Measurements from ENCODE around the gene ZNF791. TPM values are rescaled to one million over a fixed set of nuclear protein-coding genes. Genes with fewer than 3 reads are reported as not detected.
A peak's percentile ranks its signal among the peaks of the same experiment; 100 is the strongest.

Gene ZNF791
- total and polyA plus RNA-seq, 2 of the 13 experiments (the other 11 are each of a cell fraction or from before 2014, with no cell fraction given) = 12.8 to 17.4 TPM

- no peak overlapping the region for H2AFZ ChIP-seq (ENCODE audit: low read length)
- no peak for FAIRE-seq
- no peak for TF ChIP-seq ZMAT3 (CRISPR knock-in tag; conservative IDR thresholded peaks at IDR 0.05)
- no peak for TF ChIP-seq ARNT2 (CRISPR knock-in tag; IDR thresholded peaks at IDR 0.05; ENCODE audit: low read depth)
- no peak for TF ChIP-seq ZNF780A (CRISPR knock-in tag; IDR thresholded peaks at IDR 0.05)
- no peak for TF ChIP-seq HMGA1 (CRISPR knock-in tag; conservative IDR thresholded peaks at IDR 0.05)
- no peak for TF ChIP-seq TOPORS (CRISPR knock-in tag; IDR thresholded peaks at IDR 0.05)
- no peak for TF ChIP-seq LCORL (IDR thresholded peaks at IDR 0.05)
- no peak for TF ChIP-seq LCORL (CRISPR knock-in tag; IDR thresholded peaks at IDR 0.05)
- no peak for TF ChIP-seq ZNF446 (CRISPR knock-in tag; IDR thresholded peaks at IDR 0.05)
- no peak for TF ChIP-seq MEIS1 (CRISPR knock-in tag; IDR thresholded peaks at IDR 0.05; ENCODE audit: borderline replicate concordance)
- TF ChIP-seq ATF4 (CRISPR knock-in tag; IDR thresholded peaks at IDR 0.05) = no peak
- no peaks in the 10 kb centered on the region for H4K20me1 ChIP-seq (ENCODE audit: insufficient read depth, low read length)
- H3K9me3 ChIP-seq (ENCODE audit: low read length) = no peaks in the 10 kb centered on the region
- ChIA-PET CTCF (ENCODE audit: low intra/inter-chr PET ratio, low total read pairs) (no interaction called here), POLR2A (interaction anchor here (1.6 to 1.9 kb wide), 6 partner anchors 10 to 172 kb away, joined by 3 to 16 read pairs (median 4); partner anchors contain the start of genes DHPS, GET3, ZNF490 and ZNF791)
- 69% methylated on average over 6 of the region's 8 CpGs for WGBS (ENCODE audit: low lambda C conversion rate)
- H3K27ac ChIP-seq (ENCODE audit: extremely low read length, insufficient read depth, low read length) = peak overlapping the region; percentile 88
- peak overlapping the region; percentile 97 for H3K4me2 ChIP-seq (ENCODE audit: low read depth, low read length)
- peaks cover 4 to 8% of the 10 kb centered on the region in 2 experiments; a peak in 3 of 5 replicates for H3K36me3 ChIP-seq (replicated peaks in 1 of 2; ENCODE audit: control insufficient read depth in 1 of 2, insufficient read depth in 2 of 2, low read length in 2 of 2)
- H3K9ac ChIP-seq (ENCODE audit: insufficient read depth, low read depth, low read length) = peak overlapping the region; percentile 93
- ATAC-seq = no peak
- in situ Hi-C loops (cut with HindIII; ENCODE audit: extremely low pct_ligation_motif_present, low pct_unique_long_range_greater_than_20kb) = no loop called here
- peak overlapping the region; percentile 77 to 96 (median 96) for H3K4me3 ChIP-seq (replicated peaks in 1 of 3; ENCODE audit: insufficient read depth in 1 of 3, low read depth in 2 of 3, low read length in 3 of 3)
- peaks cover 34% of the 10 kb centered on the region for H3K79me2 ChIP-seq (ENCODE audit: insufficient read depth, low read length)
- BruUV-seq (replicated peaks) = no TSS peak
- no peaks in the 10 kb centered on the region; a peak in 1 of 5 replicates for H3K27me3 ChIP-seq (ENCODE audit: control insufficient read depth in 1 of 2, insufficient read depth in 2 of 2, low read length in 2 of 2)
- DNase-seq (ENCODE audit: low spot score) = no peak
- peaks cover 43% of the 10 kb centered on the region for H3K4me1 ChIP-seq (ENCODE audit: insufficient read depth, low read length)
- intact Hi-C loops (cut with micrococcal nuclease; ENCODE audit: unreplicated experiment) = no loop called here
These were observed 57.6 kb downstream of the ZNF791 start for GRCh38 chr19:12668346-12668745.
